SU-DHL-6 (cell line): ENCODE data around the gene GDPD3.

Source experiments
- CTCF ChIP-seq: fragments of 200-600 bp; sonication (generic); IDR thresholded peaks from one replicate; pipeline ENCODE4 v1.5.1; 2017; ENCODE audit warnings: antibody characterized with exemption, mild to moderate bottlenecking, low read length, moderate library complexity; ENCODE audit not compliant: insufficient read depth, poor library complexity, severe bottlenecking
- EZH2phosphoT487 ChIP-seq: fragments of 200-600 bp; sonication (generic), shearing (Covaris generic); conservative IDR thresholded peaks from 2 replicates; pipeline ENCODE4 v1.6.1; 2018; ENCODE audit warnings: mild to moderate bottlenecking, antibody characterized with exemption, low read length, moderate library complexity, mixed read lengths

DNA sequence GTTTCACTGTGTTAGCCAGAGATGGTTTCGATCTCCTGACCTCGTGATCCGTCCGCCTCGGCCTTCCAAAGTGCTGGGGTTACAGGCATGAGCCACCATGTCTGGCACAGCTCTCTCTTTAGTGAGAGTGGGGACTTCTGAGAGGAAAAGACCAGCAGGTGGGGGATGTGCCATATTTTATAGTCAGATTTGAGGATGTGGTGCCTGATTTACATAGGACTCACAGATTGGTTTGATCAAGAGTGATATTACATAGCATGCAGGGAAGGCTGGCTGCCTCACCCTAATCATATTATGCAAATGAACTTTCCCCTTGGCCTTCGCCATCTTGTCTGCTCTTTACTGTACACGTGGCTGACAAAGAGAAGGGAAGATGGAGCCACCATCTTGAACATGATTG, 37.8 kb upstream of the GDPD3 start:
- TF ChIP-seq CTCF (no peak), EZH2phosphoT487 (no peak)
